RWPE2 (cell line): ENCODE measurements around the gene MBNL2.

ENCODE experiments used
- ATAC-seq: fragments of 200-7000 bp; cut with Tn5 transposase; 3 replicates; pipeline ENCODE4 v1.9.1; 2021; ENCODE audit warnings: low read depth
- DNase-seq: peaks from one replicate; pipeline ENCODE4 v3.0.0-alpha.2; 2020; ENCODE audit warnings: low spot score
- H3K27ac ChIP-seq: fragments of 450-650 bp; 2 replicates; pipeline ENCODE4 v1.5.1; 2017; ENCODE audit warnings: mild to moderate bottlenecking; ENCODE audit not compliant: poor library complexity, severe bottlenecking
- H3K27me3 ChIP-seq: fragments of 250-450 bp; sonication (Bioruptor Pico); 2 replicates; pipeline ENCODE4 v1.5.1; 2021; ENCODE audit warnings: mild to moderate bottlenecking, moderate library complexity; ENCODE audit not compliant: insufficient read depth, poor library complexity, severe bottlenecking
- H3K36me3 ChIP-seq: fragments of 250-450 bp; sonication (Bioruptor Pico); 2 replicates; pipeline ENCODE4 v1.5.1; 2020; ENCODE audit warnings: low read depth, mild to moderate bottlenecking, moderate library complexity
- H3K4me1 ChIP-seq: fragments of 250-450 bp; sonication (Bioruptor Pico); 2 replicates; pipeline ENCODE4 v1.5.1; 2021; ENCODE audit warnings: mild to moderate bottlenecking, moderate library complexity; ENCODE audit not compliant: insufficient read depth, poor library complexity, severe bottlenecking
- H3K4me3 ChIP-seq: fragments of 250-450 bp; sonication (Bioruptor Pico); 2 replicates; pipeline ENCODE4 v1.5.1; 2021; ENCODE audit warnings: mild to moderate bottlenecking, moderate library complexity; ENCODE audit not compliant: severe bottlenecking
- H3K9me3 ChIP-seq: fragments of 250-450 bp; sonication (Bioruptor Pico); 2 replicates; pipeline ENCODE4 v1.5.1; 2021; ENCODE audit warnings: mild to moderate bottlenecking, moderate library complexity; ENCODE audit not compliant: severe bottlenecking
- CTCF ChIP-seq: fragments of 450-650 bp; IDR thresholded peaks from one replicate; pipeline ENCODE4 v1.5.1; 2017; ENCODE audit warnings: mild to moderate bottlenecking, moderate library complexity; ENCODE audit not compliant: poor library complexity, severe bottlenecking

Gene MBNL2

GRCh38 chr13:97298816-97299215 lies 76.7 kb downstream of the MBNL2 start:
- TF ChIP-seq CTCF: no peak
- H3K36me3 ChIP-seq: no peaks in the 10 kb centered on the region
- peaks cover 47% of the 10 kb centered on the region for H3K4me1 ChIP-seq
- ATAC-seq (no peak), DNase-seq (no peak)
- peak overlapping the region; percentile 2 for H3K27ac ChIP-seq
- H3K4me3 ChIP-seq: no peak overlapping the region
- H3K27me3 ChIP-seq: no peaks in the 10 kb centered on the region
- H3K9me3 ChIP-seq: no peaks in the 10 kb centered on the region

GRCh38 chr13:97300871-97301270 lies 78.7 kb downstream of the MBNL2 start:
- H3K4me1 ChIP-seq: peaks cover 28% of the 10 kb centered on the region
- no peak for DNase-seq
- no peak overlapping the region for H3K4me3 ChIP-seq
- H3K36me3 ChIP-seq: no peaks in the 10 kb centered on the region
- ATAC-seq: no peak
- no peak for TF ChIP-seq CTCF
- H3K27me3 ChIP-seq: no peaks in the 10 kb centered on the region
- no peaks in the 10 kb centered on the region for H3K9me3 ChIP-seq
- no peak overlapping the region for H3K27ac ChIP-seq

GRCh38 chr13:97301382-97302095 lies 79.4 kb downstream of the MBNL2 start:
- ATAC-seq (no peak), DNase-seq (no peak)
- no peak for TF ChIP-seq CTCF
- no peaks in the 10 kb centered on the region for H3K27me3 ChIP-seq
- H3K27ac ChIP-seq: no peak overlapping the region
- no peaks in the 10 kb centered on the region for H3K36me3 ChIP-seq
- no peak overlapping the region for H3K4me3 ChIP-seq
- H3K4me1 ChIP-seq: peaks cover 26% of the 10 kb centered on the region
- H3K9me3 ChIP-seq: no peaks in the 10 kb centered on the region

GRCh38 chr13:97302611-97303010 lies 80.5 kb downstream of the MBNL2 start:
- H3K4me1 ChIP-seq: peaks cover 33% of the 10 kb centered on the region
- no peaks in the 10 kb centered on the region for H3K27me3 ChIP-seq
- TF ChIP-seq CTCF: no peak
- H3K27ac ChIP-seq: no peak overlapping the region
- H3K4me3 ChIP-seq: no peak overlapping the region
- no peak for DNase-seq
- ATAC-seq: no peak
- H3K9me3 ChIP-seq: no peaks in the 10 kb centered on the region
- no peaks in the 10 kb centered on the region for H3K36me3 ChIP-seq

GRCh38 chr13:97306106-97306505 lies 84.0 kb downstream of the MBNL2 start:
- Histone ChIP-seq H3K27me3 (no peaks in the 10 kb centered on the region), H3K27ac (peak overlapping the region; percentile 82), H3K4me3 (no peak overlapping the region), H3K4me1 (peaks cover 35% of the 10 kb centered on the region), H3K9me3 (no peaks in the 10 kb centered on the region), H3K36me3 (no peaks in the 10 kb centered on the region)
- no peak for DNase-seq
- no peak for ATAC-seq
- TF ChIP-seq CTCF: no peak
